Fibroblast of mammary gland (primary cell): ENCODE results near the gene C21orf91.
A peak's percentile ranks its signal among the peaks of the same experiment; 100 is the strongest.

Experiments
- DNase-seq: peaks from one replicate; pipeline ENCODE4 v3.0.0-alpha.2; 2010; ENCODE audit warnings: low read depth
- H3K4me3 ChIP-seq: 2 replicates; pipeline ENCODE4 v1.5.1; 2011; ENCODE audit warnings: low read depth, mild to moderate bottlenecking, low read length, moderate library complexity; ENCODE audit not compliant: control insufficient read depth
- TF ChIP-seq, protein P1 (sequence below): conservative IDR thresholded peaks from 2 replicates; pipeline ENCODE4 v1.5.1; 2011; ENCODE audit warnings: low read depth, low read length, inconsistent platforms; ENCODE audit not compliant: control insufficient read depth, insufficient read depth

Gene C21orf91

DNA sequence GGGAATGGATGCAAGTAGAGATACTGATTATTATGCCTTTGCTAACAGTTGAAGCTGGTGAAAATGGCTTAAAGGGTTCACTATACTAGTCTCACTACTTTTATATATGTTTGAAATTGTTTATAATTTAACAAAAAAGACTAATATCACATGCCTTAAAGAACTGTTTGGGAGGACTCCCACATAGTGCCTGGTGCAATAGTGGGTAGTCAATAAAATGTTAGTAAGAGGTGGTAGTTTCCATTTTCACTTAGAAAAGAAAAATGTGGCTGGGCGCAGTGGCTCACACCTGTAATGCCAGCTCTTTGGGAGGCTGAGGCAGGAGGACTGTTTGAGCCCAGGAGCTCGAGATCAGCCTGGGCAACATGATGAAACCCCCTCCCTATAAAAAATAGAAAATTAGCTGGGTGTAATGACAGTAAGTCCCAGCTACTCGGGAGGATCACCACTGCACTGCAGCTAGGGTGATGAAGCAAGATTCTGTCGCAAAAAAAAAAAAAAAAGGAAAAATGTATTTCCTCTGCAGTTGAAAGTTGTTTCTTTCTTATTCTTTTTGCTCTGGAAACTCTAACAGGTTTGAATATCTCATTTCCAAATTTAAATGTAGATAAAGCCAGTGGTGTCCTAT lies 24.5 kb downstream of the C21orf91 start:
- DNase-seq: no peak
- TF ChIP-seq, protein P1, sequence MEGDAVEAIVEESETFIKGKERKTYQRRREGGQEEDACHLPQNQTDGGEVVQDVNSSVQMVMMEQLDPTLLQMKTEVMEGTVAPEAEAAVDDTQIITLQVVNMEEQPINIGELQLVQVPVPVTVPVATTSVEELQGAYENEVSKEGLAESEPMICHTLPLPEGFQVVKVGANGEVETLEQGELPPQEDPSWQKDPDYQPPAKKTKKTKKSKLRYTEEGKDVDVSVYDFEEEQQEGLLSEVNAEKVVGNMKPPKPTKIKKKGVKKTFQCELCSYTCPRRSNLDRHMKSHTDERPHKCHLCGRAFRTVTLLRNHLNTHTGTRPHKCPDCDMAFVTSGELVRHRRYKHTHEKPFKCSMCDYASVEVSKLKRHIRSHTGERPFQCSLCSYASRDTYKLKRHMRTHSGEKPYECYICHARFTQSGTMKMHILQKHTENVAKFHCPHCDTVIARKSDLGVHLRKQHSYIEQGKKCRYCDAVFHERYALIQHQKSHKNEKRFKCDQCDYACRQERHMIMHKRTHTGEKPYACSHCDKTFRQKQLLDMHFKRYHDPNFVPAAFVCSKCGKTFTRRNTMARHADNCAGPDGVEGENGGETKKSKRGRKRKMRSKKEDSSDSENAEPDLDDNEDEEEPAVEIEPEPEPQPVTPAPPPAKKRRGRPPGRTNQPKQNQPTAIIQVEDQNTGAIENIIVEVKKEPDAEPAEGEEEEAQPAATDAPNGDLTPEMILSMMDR: no peak
- no peak overlapping the region for H3K4me3 ChIP-seq

DNA sequence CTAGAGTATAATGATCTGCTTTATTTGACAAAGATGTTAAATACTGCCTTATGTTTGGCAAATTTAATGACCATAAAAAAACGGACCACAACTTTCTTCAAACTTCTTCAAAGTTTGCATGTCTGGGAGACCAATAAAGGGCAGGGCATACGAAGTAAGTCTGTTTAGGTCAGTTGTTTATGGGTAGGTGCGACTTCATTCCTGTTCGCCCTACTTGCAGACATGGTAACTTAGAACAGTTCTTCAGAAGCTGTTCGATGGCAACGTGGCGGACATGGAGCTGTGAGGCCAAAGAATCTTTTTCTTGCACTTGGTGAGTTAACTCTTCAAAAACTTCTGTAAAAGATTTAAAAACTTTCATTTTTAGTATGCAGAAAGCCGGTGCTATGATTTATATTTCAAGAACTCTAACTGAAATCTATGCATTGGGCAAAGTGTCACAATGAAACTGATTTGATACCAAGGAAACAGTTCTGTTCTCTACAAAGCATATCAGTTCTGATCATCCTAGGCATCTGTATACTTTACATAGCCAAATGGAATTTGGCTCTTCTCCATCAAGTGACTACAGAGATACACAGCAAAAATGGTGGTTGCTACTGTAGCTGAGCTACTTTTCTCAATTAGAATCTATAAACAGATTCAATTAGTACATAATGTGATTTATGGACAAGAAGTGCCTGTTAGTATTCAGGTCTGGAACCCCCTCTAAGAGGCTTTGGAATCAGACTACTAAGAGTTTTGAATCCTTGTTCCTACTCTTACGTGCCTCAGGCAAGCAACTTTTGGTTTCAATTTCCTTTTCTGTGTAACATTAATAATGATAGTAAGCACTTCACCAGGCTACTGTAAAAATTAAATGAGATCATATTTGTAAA lies 25.7 kb downstream of the C21orf91 start:
- TF ChIP-seq, protein P1: no peak
- peak; percentile 53 for DNase-seq
- H3K4me3 ChIP-seq: peak overlapping the region; percentile 17

DNA sequence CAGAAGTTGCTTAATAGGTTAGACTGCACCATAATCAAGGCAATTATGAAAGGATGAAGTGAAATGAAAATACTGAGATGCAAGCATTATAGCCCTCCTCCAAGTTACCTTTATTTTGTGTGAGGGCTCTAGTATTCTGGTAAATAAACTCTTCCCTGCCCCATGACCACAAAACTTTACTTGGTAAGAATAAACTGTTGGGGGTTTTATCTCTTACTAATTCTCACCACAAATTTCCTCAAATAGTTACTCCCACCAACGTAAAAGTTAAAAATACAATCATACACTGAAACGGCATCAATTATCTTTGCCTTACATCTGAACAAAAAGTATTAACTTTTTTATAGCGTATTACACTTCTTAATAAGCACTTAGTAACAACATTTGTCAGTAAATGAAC lies 29.5 kb downstream of the C21orf91 start:
- no peak overlapping the region for H3K4me3 ChIP-seq
- TF ChIP-seq, protein P1: no peak
- DNase-seq: no peak

DNA sequence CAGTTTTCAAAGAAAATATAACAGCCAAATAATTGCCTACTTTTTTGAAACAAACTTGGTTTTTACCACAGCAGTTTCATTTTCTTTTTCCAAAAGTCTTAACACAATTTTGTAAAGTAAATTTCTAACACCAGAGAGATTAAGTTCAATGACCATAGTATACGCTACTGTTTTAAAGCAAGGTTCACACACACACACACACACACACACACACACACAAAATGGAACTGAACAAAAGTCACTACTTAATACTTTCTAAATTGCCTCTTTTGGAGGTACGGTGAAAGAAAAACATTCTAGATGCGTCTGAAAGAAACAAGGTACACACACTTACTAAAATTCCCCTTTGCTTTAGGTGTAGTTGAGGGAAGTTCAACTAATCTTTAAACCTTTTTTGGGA lies 30.1 kb downstream of the C21orf91 start:
- no peak overlapping the region for H3K4me3 ChIP-seq
- no peak for DNase-seq
- TF ChIP-seq, protein P1: no peak

DNA sequence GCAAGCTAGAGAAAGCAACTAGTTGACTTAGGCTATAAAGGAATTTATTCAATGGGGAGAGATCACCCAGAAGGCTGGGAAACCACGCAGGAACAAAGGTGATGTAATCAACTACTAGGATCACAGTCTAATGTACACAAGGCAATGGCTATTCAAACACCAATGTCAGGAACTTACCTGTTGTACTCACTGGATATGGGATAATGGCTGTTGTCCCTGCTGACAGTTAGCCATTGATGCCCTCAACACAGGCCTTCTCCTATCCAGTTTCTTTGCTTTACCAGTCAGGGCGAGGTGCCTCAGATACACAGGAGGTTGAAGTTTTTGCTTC lies 32.3 kb downstream of the C21orf91 start:
- DNase-seq: no peak
- TF ChIP-seq, protein P1: no peak
- H3K4me3 ChIP-seq: no peak overlapping the region

DNA sequence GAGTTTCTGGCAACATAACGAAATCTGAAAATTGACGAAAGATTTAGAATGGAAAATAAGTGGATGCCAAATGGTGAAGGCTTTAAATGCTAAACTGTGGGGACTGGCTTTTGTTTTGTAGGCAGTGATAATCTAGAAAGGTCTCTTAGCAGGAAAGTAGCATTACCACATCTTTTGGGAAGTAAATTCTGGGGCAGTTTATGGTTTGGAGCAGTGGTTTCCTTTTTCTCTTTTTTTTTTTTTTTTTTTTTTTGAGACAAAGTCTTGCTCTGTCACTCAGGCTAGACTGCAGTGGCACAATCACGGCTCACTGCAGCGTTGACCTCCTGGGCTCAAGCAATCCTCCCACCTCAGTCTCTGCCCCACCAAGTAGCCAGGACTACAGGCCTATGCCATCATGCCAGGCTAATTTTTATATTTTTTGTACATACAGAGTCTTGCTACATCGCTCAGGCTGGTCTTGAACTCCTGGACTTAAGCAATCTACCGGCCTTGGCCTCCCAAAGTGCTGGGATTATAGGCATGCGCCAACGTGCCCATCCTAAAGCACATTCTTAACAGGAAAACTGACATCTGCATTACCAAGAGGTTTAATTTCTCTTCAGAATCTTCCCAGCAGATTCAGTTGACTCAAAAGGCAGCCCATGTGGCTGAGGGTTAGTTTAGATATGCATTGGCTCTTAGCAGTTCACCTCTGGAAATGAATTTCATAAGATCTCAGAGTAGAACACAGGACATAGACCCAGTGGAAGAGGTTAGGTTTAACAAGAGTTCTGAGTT lies 32.9 kb downstream of the C21orf91 start:
- DNase-seq: no peak
- no peak overlapping the region for H3K4me3 ChIP-seq
- TF ChIP-seq, protein P1: no peak
